Loucy (cell line): ENCODE measurements around the gene TUT4.

Experiments used
- CTCF ChIP-seq: fragments of 200-600 bp; sonication (generic); conservative IDR thresholded peaks from 2 replicates; pipeline ENCODE4 v1.5.1; 2014; ENCODE audit warnings: mild to moderate bottlenecking, antibody characterized with exemption, low read length
- EZH2phosphoT487 ChIP-seq: fragments of 200-600 bp; IDR thresholded peaks from 2 replicates; pipeline ENCODE4 v1.6.1; 2018; ENCODE audit warnings: antibody characterized with exemption, mild to moderate bottlenecking, moderate library complexity, borderline replicate concordance

DNA sequence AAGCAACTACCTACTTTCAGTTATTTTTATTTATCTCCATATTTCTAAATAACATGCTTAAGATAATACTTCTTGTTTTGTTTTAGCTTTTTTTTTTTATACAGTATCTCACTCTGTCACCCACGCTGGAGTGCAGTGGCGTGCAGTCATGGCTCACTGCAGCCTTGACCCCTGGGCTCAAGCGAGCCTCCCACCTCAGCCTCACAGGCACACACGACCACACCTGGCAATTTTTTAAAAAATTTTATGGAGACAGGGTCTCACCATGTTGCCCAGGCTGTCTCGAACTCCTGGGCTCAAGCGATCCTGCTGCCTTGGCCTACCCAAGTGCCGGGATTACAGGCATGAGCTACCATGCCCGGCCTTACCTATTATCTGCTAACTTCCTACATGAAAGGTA, 20.6 kb downstream of the TUT4 start:
- TF ChIP-seq CTCF = no peak
- TF ChIP-seq EZH2phosphoT487 = no peak
